Measurements from ENCODE around the gene LRSAM1. TPM values are rescaled to one million over a fixed set of nuclear protein-coding genes. Genes with fewer than 3 reads are reported as not detected.

LRSAM1 gene
- total RNA-seq, 1 donor from 2014 or later: 35.4 TPM

DNA sequence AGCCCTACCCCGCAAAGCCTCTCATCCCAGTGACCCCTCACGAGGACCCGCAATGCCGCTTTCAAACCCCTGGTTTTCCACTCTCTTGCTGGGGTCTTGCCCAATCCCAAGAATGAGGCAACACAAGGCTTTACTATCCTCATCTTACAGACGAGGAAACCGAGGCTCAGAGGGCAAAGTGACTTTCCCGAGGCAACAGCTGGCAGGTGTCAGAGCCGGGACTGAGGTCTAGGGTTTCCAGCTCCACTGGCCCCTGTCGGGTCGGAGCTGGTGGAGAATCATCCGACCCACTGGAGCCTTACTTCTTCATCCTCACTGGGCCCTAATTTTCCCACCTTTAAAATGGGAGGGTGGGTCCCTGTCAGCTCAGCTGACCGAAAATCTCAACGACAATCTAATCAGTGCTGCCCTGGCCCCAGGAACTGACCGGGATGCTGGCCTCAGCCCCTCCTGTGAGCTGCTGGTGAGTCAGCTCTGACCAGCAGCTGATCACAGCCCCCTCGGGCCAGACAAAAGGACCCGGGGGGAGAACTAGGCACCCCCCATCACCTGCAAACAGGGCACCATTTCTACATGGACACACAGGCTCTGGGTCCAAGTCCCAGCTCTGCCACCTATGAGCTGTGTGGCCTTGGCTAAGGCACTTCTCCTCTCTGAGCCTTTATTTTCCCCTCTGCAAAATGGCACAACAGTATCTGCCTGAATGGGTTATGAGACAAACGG lies 88.1 kb downstream of the LRSAM1 start:
- intact Hi-C loops (cut with micrococcal nuclease): no loop called here
- peak overlapping the region; percentile 37 for H3K27ac ChIP-seq (replicated peaks)
- TF ChIP-seq, protein P1, sequence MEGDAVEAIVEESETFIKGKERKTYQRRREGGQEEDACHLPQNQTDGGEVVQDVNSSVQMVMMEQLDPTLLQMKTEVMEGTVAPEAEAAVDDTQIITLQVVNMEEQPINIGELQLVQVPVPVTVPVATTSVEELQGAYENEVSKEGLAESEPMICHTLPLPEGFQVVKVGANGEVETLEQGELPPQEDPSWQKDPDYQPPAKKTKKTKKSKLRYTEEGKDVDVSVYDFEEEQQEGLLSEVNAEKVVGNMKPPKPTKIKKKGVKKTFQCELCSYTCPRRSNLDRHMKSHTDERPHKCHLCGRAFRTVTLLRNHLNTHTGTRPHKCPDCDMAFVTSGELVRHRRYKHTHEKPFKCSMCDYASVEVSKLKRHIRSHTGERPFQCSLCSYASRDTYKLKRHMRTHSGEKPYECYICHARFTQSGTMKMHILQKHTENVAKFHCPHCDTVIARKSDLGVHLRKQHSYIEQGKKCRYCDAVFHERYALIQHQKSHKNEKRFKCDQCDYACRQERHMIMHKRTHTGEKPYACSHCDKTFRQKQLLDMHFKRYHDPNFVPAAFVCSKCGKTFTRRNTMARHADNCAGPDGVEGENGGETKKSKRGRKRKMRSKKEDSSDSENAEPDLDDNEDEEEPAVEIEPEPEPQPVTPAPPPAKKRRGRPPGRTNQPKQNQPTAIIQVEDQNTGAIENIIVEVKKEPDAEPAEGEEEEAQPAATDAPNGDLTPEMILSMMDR (IDR thresholded peaks at IDR 0.05; ENCODE audit: borderline replicate concordance): no peak
- H3K4me3 ChIP-seq: no peak overlapping the region
- no peaks in the 10 kb centered on the region for H3K36me3 ChIP-seq
- H3K4me1 ChIP-seq: peaks cover 96% of the 10 kb centered on the region
- DNase-seq: no peak
- H3K27me3 ChIP-seq (ENCODE audit: low read depth): no peaks in the 10 kb centered on the region
- no peaks in the 10 kb centered on the region for H3K9me3 ChIP-seq (replicated peaks)

DNA sequence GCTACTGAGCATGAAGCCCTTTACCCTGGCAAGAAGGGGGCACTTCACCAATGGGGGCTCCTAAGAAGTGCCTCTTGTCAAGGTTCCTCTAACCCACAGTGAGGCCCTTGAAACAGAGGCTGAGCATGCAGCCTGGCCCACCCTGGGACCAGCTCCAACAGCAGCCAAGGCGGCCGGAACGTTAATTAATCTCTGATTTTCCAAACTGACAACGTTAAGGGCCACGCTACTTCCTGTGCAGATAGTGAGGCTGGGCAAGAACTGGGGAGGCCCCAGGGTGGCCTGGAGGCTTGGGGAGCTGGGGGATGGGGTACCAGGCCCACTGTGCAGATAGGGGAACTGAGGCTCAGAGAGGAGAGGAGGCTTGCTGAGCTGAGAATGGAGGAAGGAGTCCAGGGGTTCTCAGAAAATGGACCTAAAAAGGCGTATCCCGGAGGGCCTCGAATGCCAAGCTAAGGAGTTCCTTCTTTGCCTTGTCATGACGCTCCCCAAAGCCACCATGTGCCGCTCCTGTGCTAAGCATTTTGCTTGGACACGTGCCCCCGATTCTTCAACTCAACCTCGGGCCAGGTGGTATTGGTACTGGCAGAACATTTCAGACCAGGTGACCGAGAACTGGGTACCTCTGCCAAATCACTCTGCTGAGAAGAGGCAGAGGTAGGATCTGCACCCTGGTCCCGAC lies 88.8 kb downstream of the LRSAM1 start:
- intact Hi-C loops (cut with micrococcal nuclease): no loop called here
- TF ChIP-seq, protein P1 (IDR thresholded peaks at IDR 0.05; ENCODE audit: borderline replicate concordance): no peak
- no peaks in the 10 kb centered on the region for H3K27me3 ChIP-seq (ENCODE audit: low read depth)
- no peak for DNase-seq
- no peak overlapping the region for H3K4me3 ChIP-seq
- peaks cover 95% of the 10 kb centered on the region for H3K4me1 ChIP-seq
- H3K36me3 ChIP-seq: no peaks in the 10 kb centered on the region
- H3K27ac ChIP-seq (replicated peaks): peak overlapping the region; percentile 37
- no peaks in the 10 kb centered on the region for H3K9me3 ChIP-seq (replicated peaks)

DNA sequence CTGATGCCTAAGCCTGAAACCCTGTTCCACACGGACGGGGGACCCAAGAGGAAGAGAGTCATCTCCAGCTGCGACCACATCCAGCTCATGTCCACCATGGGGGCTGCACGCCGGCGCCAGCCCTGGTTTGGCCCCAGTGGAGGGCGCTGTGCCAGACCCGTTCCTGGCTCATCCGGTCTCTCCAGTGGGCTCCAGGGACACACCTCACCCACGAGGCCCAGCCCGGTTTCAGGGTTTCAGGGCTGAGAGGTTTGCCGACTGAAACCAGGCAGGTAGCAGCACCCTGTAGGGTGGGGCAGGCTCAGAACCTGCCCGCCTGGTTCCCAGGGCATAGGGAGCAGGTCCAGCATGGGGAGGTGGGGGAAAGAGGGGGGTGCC lies 89.3 kb downstream of the LRSAM1 start:
- no peak for DNase-seq
- peaks cover 95% of the 10 kb centered on the region for H3K4me1 ChIP-seq

DNA sequence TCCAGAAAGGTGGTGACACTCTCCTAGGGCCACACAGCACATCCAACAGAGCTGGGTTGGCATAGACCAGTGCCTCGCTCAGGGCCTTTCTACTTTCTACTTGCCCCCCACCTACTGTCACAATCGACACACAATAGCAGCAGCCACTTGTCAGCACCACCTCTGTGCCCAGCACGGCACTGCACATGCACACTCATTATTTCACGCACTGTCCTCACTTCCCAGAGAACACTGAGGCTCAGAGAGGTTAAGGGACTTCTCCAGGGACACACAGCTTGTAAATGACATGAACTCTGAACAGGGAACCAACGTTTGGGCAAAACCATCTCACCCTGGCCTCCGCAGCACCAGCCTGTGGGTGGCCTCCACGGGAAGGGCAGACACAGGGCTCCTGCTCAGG lies 89.9 kb downstream of the LRSAM1 start:
- no peak overlapping the region for H3K4me3 ChIP-seq
- DNase-seq: no peak
- intact Hi-C loops (cut with micrococcal nuclease): no loop called here
- TF ChIP-seq, protein P1 (IDR thresholded peaks at IDR 0.05; ENCODE audit: borderline replicate concordance): no peak
- H3K27ac ChIP-seq (replicated peaks): peak overlapping the region; percentile 0
- H3K27me3 ChIP-seq (ENCODE audit: low read depth): no peaks in the 10 kb centered on the region
- H3K9me3 ChIP-seq (replicated peaks): no peaks in the 10 kb centered on the region
- no peaks in the 10 kb centered on the region for H3K36me3 ChIP-seq
- H3K4me1 ChIP-seq: peaks cover 95% of the 10 kb centered on the region

More for the DNA sequence above, 89.3 kb downstream of the LRSAM1 start:
- intact Hi-C loops (cut with micrococcal nuclease): no loop called here
- Histone ChIP-seq H3K27ac (replicated peaks) (peak overlapping the region; percentile 0), H3K36me3 (no peaks in the 10 kb centered on the region), H3K9me3 (replicated peaks) (no peaks in the 10 kb centered on the region), H3K4me3 (no peak overlapping the region), H3K27me3 (ENCODE audit: low read depth) (no peaks in the 10 kb centered on the region)
- TF ChIP-seq, protein P1 (IDR thresholded peaks at IDR 0.05; ENCODE audit: borderline replicate concordance): no peak

DNA sequence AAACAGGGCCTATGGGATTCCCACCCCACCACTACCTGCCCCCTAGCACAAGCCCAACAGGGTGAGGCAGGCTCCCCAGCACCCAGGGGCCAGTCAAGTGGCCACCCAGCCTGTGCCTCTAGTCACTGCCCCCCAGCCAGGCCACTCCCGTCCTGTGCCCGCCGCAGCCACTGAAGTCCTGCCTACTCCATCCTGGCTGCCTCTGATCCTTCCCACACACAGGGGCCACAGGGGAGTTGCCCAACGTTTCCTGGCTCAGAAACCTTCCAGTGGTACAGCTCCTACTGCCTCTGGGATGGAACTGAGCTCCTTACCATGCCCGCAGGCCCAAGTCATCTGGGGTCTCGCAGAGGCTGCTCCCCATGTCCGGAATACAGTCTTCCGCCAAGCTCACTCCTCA lies 90.6 kb downstream of the LRSAM1 start:
- TF ChIP-seq, protein P1 (IDR thresholded peaks at IDR 0.05; ENCODE audit: borderline replicate concordance): no peak
- no peak overlapping the region for H3K4me3 ChIP-seq
- no peaks in the 10 kb centered on the region for H3K9me3 ChIP-seq (replicated peaks)
- peak overlapping the region; percentile 52 for H3K27ac ChIP-seq (replicated peaks)
- intact Hi-C loops (cut with micrococcal nuclease): no loop called here
- H3K4me1 ChIP-seq: peaks cover 95% of the 10 kb centered on the region
- DNase-seq: peak; percentile 45
- H3K36me3 ChIP-seq: no peaks in the 10 kb centered on the region
- no peaks in the 10 kb centered on the region for H3K27me3 ChIP-seq (ENCODE audit: low read depth)

All from left ventricle myocardium inferior (tissue), 1 donor.